D721Med (cell line): Measurements from ENCODE around the gene DOCK1.

Source experiments
- DNase-seq: peaks from one replicate; pipeline ENCODE4 v3.0.0; 2011; ENCODE audit warnings: low spot score; ENCODE audit not compliant: insufficient read length
- FAIRE-seq: peaks from 2 replicates; lab custom pipeline; 2011; peaks lifted over from hg19 to GRCh38; lab: Jason Lieb, UNC
- CTCF ChIP-seq: IDR thresholded peaks from 2 replicates; pipeline ENCODE4 v1.5.1; 2012; ENCODE audit warnings: mild to moderate bottlenecking, control low read depth; ENCODE audit not compliant: insufficient read depth; ENCODE audit errors: missing control alignments

The DOCK1 gene

GRCh38 chr10:127067542-127068194 is 162.4 kb downstream of the DOCK1 start:
- FAIRE-seq (no peak), DNase-seq (no peak)
- TF ChIP-seq CTCF, result no peak

GRCh38 chr10:127068485-127068884 is 163.3 kb downstream of the DOCK1 start:
- FAIRE-seq (no peak), DNase-seq (no peak)
- TF ChIP-seq CTCF, result no peak

- no peak for DNase-seq
- no peak for TF ChIP-seq CTCF
- no peak for FAIRE-seq
Observed at GRCh38 chr10:127069436-127069835, 164.2 kb downstream of the DOCK1 start.

- FAIRE-seq, result no peak
- TF ChIP-seq CTCF, result no peak
- no peak for DNase-seq
Observed at GRCh38 chr10:127071126-127071525, 165.9 kb downstream of the DOCK1 start.

- FAIRE-seq (no peak), DNase-seq (no peak)
- TF ChIP-seq CTCF, result no peak
Observed at GRCh38 chr10:127073666-127074065, 168.4 kb downstream of the DOCK1 start.

GRCh38 chr10:127079392-127079791 is 174.2 kb downstream of the DOCK1 start:
- DNase-seq, result no peak
- TF ChIP-seq CTCF, result no peak
- FAIRE-seq, result no peak

- TF ChIP-seq CTCF, result no peak
- FAIRE-seq, result no peak
Observed at GRCh38 chr10:127080317-127080716, 175.1 kb downstream of the DOCK1 start.

More at GRCh38 chr10:127080317-127080716, 175.1 kb downstream of the DOCK1 start:
- no peak for DNase-seq
